Activated T-helper 1 cell treated with anti-CD3 and anti-CD28 coated beads, Interleukin-2, amount 50 U/mL, for 16 hours (primary cell): Measurements from ENCODE around the gene LRRC10B.

Experiments
- DNase-seq, 2 donors: peaks; one replicate each; pipeline ENCODE4 v3.0.0-alpha.2; 2020; ENCODE audit warnings: low read depth in 1 of 2, low spot score in 1 of 2

LRRC10B gene

GRCh38 chr11:61486779-61487178 is 21.8 kb upstream of the LRRC10B start:
- no peak for DNase-seq

GRCh38 chr11:61487342-61488025 is 21.1 kb upstream of the LRRC10B start:
- DNase-seq = no peak

GRCh38 chr11:61488651-61489291 is 19.8 kb upstream of the LRRC10B start:
- no peak for DNase-seq

- no peak for DNase-seq
Observed at GRCh38 chr11:61489833-61490721, 18.5 kb upstream of the LRRC10B start.

GRCh38 chr11:61491736-61492395 is 16.7 kb upstream of the LRRC10B start:
- no peak for DNase-seq

GRCh38 chr11:61494381-61494961 is 14.1 kb upstream of the LRRC10B start:
- DNase-seq = no peak

- DNase-seq = no peak
Observed at GRCh38 chr11:61495801-61496601, 12.5 kb upstream of the LRRC10B start.

GRCh38 chr11:61496602-61497400 is 11.7 kb upstream of the LRRC10B start:
- DNase-seq = no peak

GRCh38 chr11:61497473-61497872 is 11.1 kb upstream of the LRRC10B start:
- DNase-seq = no peak

- DNase-seq = no peak
Observed at GRCh38 chr11:61497876-61498275, 10.7 kb upstream of the LRRC10B start.

- no peak for DNase-seq
Observed at GRCh38 chr11:61498767-61499341, 9.7 kb upstream of the LRRC10B start.

GRCh38 chr11:61499816-61500491 is 8.6 kb upstream of the LRRC10B start:
- no peak for DNase-seq

- no peak for DNase-seq
Observed at GRCh38 chr11:61502522-61502921, 6.0 kb upstream of the LRRC10B start.

GRCh38 chr11:61503135-61503770 is 5.3 kb upstream of the LRRC10B start:
- no peak for DNase-seq

GRCh38 chr11:61505106-61505505 is 3.4 kb upstream of the LRRC10B start:
- DNase-seq = no peak

- DNase-seq = no peak
Observed at GRCh38 chr11:61505640-61506155, 2.9 kb upstream of the LRRC10B start.

- no peak for DNase-seq
Observed at GRCh38 chr11:61507012-61507768, 1.4 kb upstream of the LRRC10B start.
